Karpas-422 (cell line): Measurements from ENCODE around the gene MPI. TPM values are rescaled to one million over a fixed set of nuclear protein-coding genes. Genes with fewer than 3 reads are reported as not detected.

Source experiments
- DNase-seq: peaks from one replicate; pipeline ENCODE4 v3.0.0-alpha.2; 2015
- H2AFZ ChIP-seq: fragments of 200-600 bp; sonication (generic); 2 replicates; pipeline ENCODE4 v1.6.1; 2014; ENCODE audit warnings: antibody characterized with exemption, low read length, mixed read lengths
- H3K27ac ChIP-seq: fragments of 200-600 bp; sonication (generic); 2 replicates; pipeline ENCODE4 v1.5.1; 2014; ENCODE audit warnings: mild to moderate bottlenecking, low read length, moderate library complexity
- H3K27me3 ChIP-seq: fragments of 200-600 bp; sonication (generic); 2 replicates; pipeline ENCODE4 v1.6.1; 2014; ENCODE audit warnings: low read length, mixed read lengths
- H3K36me3 ChIP-seq: fragments of 200-600 bp; sonication (generic); 2 replicates; pipeline ENCODE4 v1.6.1; 2014; ENCODE audit warnings: low read length, mixed read lengths; ENCODE audit not compliant: insufficient read depth
- H3K4me1 ChIP-seq: fragments of 200-600 bp; sonication (generic); 2 replicates; pipeline ENCODE4 v1.6.1; 2014; ENCODE audit warnings: mild to moderate bottlenecking, low read length, mixed read lengths
- H3K4me2 ChIP-seq: fragments of 200-600 bp; sonication (generic); 2 replicates; pipeline ENCODE4 v1.6.1; 2014; ENCODE audit warnings: low read length, low read depth, mild to moderate bottlenecking; ENCODE audit not compliant: poor library complexity, severe bottlenecking
- H3K4me3 ChIP-seq: fragments of 200-600 bp; sonication (generic); 2 replicates; pipeline ENCODE4 v1.5.1; 2014; ENCODE audit warnings: mild to moderate bottlenecking, antibody characterized with exemption, low read length, mixed read lengths
- H3K79me2 ChIP-seq: fragments of 200-600 bp; sonication (generic); 2 replicates; pipeline ENCODE4 v1.6.1; 2014; ENCODE audit warnings: mild to moderate bottlenecking, low read length, mixed read lengths
- H3K9ac ChIP-seq: fragments of 200-600 bp; sonication (generic); 2 replicates; pipeline ENCODE4 v1.6.0; 2014; ENCODE audit warnings: low read length
- H3K9me2 ChIP-seq: fragments of 200-600 bp; sonication (generic), shearing (Covaris generic); replicated peaks from 2 replicates; pipeline ENCODE4 v1.6.0; 2014; ENCODE audit warnings: mild to moderate bottlenecking, low read length, moderate library complexity; ENCODE audit not compliant: insufficient read depth
- H3K9me3 ChIP-seq: fragments of 300-700, 200-600 bp; sonication (generic); 2 replicates; pipeline ENCODE4 v1.6.1; 2014; ENCODE audit warnings: low read length, mixed read lengths
- H4K20me1 ChIP-seq: fragments of 200-600 bp; sonication (generic); 2 replicates; pipeline ENCODE4 v1.6.1; 2014; ENCODE audit warnings: mild to moderate bottlenecking, antibody characterized with exemption, low read length, low read depth; ENCODE audit not compliant: insufficient read depth
- total RNA-seq: library from RNA; depleted of rRNA; stranded (reverse); fragments of >200 nt; shearing (Covaris generic); gene quantifications from 2 replicates; pipeline ENCODE4 v1.2.3, GENCODE V29; 2014; ENCODE audit warnings: low replicate concordance; rRNA removed

MPI gene
- 73.7 and 78.8 TPM in 2 replicates for total RNA-seq

- no peaks in the 10 kb centered on the region for H4K20me1 ChIP-seq
- H3K9ac ChIP-seq, result peak within 1 kb of the TSS; percentile 92
- H3K36me3 ChIP-seq, result peaks cover 6% of the 10 kb centered on the region; the same call in 1 of the 2 replicates
- peak within 1 kb of the TSS; percentile 66 for H2AFZ ChIP-seq
- H3K4me3 ChIP-seq, result peak within 1 kb of the TSS; percentile 91
- no peaks in the 10 kb centered on the region for H3K9me2 ChIP-seq
- peak within 1 kb of the TSS; percentile 91 for H3K4me2 ChIP-seq
- H3K9me3 ChIP-seq, result no peaks in the 10 kb centered on the region
- peaks cover 38% of the 10 kb centered on the region for H3K4me1 ChIP-seq
- H3K27me3 ChIP-seq, result no peaks in the 10 kb centered on the region
- DNase-seq, result peak; percentile 95
- H3K27ac ChIP-seq, result peak within 1 kb of the TSS; percentile 24; the same call in 1 of the 2 replicates
- H3K79me2 ChIP-seq, result peaks cover 14% of the 10 kb centered on the region
Measured at GRCh38 chr15:74889883-74890664, at the start of gene MPI. Gene MPI (plus strand): TSS chr15:74890042. CDS start chr15:74890074, 32 bp downstream.

GRCh38 chr15:74840851-74841775, 48.7 kb upstream of the MPI start:
- Histone ChIP-seq H3K27ac (peak overlapping the region; percentile 76), H3K79me2 (peaks cover 16% of the 10 kb centered on the region), H3K4me2 (peak overlapping the region; percentile 83), H2AFZ (no peak overlapping the region), H3K9ac (peak overlapping the region; percentile 98), H3K9me2 (no peaks in the 10 kb centered on the region), H3K36me3 (peaks cover 7% of the 10 kb centered on the region; the same call in 1 of the 2 replicates), H3K27me3 (no peaks in the 10 kb centered on the region), H3K4me1 (peaks cover 69% of the 10 kb centered on the region), H3K4me3 (peak overlapping the region; percentile 100; the same call in 1 of the 2 replicates), H4K20me1 (0 out of 2 replicates have a peak, but pooled peaks cover 7% of the 10 kb centered on the region), H3K9me3 (no peaks in the 10 kb centered on the region)
- peak; percentile 52 for DNase-seq

GRCh38 chr15:74841891-74842373, 47.9 kb upstream of the MPI start:
- peaks cover 7% of the 10 kb centered on the region; the same call in 1 of the 2 replicates for H3K36me3 ChIP-seq
- H2AFZ ChIP-seq, result no peak overlapping the region
- H3K4me2 ChIP-seq, result peak overlapping the region; percentile 83
- peak overlapping the region; percentile 98 for H3K9ac ChIP-seq
- peak overlapping the region; percentile 100 for H3K4me3 ChIP-seq
- H3K27me3 ChIP-seq, result no peaks in the 10 kb centered on the region
- no peaks in the 10 kb centered on the region for H3K9me2 ChIP-seq
- peak overlapping the region; percentile 76 for H3K27ac ChIP-seq
- DNase-seq, result no peak
- 0 out of 2 replicates have a peak, but pooled peaks cover 7% of the 10 kb centered on the region for H4K20me1 ChIP-seq
- peaks cover 16% of the 10 kb centered on the region for H3K79me2 ChIP-seq
- H3K4me1 ChIP-seq, result peaks cover 69% of the 10 kb centered on the region
- no peaks in the 10 kb centered on the region for H3K9me3 ChIP-seq

- Histone ChIP-seq H3K36me3 (peaks cover 7% of the 10 kb centered on the region; the same call in 1 of the 2 replicates), H3K9ac (peak within 1 kb of the TSS; percentile 98), H3K4me2 (peak within 1 kb of the TSS; percentile 83), H3K4me1 (peaks cover 69% of the 10 kb centered on the region), H3K9me2 (no peaks in the 10 kb centered on the region), H3K4me3 (peak within 1 kb of the TSS; percentile 100), H3K79me2 (peaks cover 16% of the 10 kb centered on the region), H4K20me1 (0 out of 2 replicates have a peak, but pooled peaks cover 7% of the 10 kb centered on the region), H3K9me3 (no peaks in the 10 kb centered on the region), H2AFZ (peak within 1 kb of the TSS; percentile 63; the same call in 1 of the 2 replicates), H3K27ac (peak within 1 kb of the TSS; percentile 85), H3K27me3 (no peaks in the 10 kb centered on the region)
- peak; percentile 97 for DNase-seq
Measured at GRCh38 chr15:74842581-74843444, 47.0 kb upstream of the MPI start, which contains the start of gene ULK3. Gene ULK3 (minus strand): TSS chr15:74843156. CDS start chr15:74843105, 51 bp downstream.

GRCh38 chr15:74843445-74843828, 46.4 kb upstream of the MPI start:
- Histone ChIP-seq H3K27me3 (no peaks in the 10 kb centered on the region), H3K27ac (peak overlapping the region; percentile 85), H3K36me3 (peaks cover 7% of the 10 kb centered on the region; the same call in 1 of the 2 replicates), H3K4me3 (peak overlapping the region; percentile 100), H3K9me2 (no peaks in the 10 kb centered on the region), H3K4me1 (peaks cover 66% of the 10 kb centered on the region), H4K20me1 (0 out of 2 replicates have a peak, but pooled peaks cover 7% of the 10 kb centered on the region), H3K9me3 (no peaks in the 10 kb centered on the region), H3K9ac (peak overlapping the region; percentile 98), H3K4me2 (peak overlapping the region; percentile 83), H2AFZ (no peak overlapping the region), H3K79me2 (peaks cover 16% of the 10 kb centered on the region)
- no peak for DNase-seq

- Histone ChIP-seq H3K27ac (peak overlapping the region; percentile 85), H3K4me1 (peaks cover 62% of the 10 kb centered on the region), H3K9me3 (no peaks in the 10 kb centered on the region)
Measured at GRCh38 chr15:74843891-74844299, 45.9 kb upstream of the MPI start.

More at GRCh38 chr15:74843891-74844299, 45.9 kb upstream of the MPI start:
- Histone ChIP-seq H3K4me2 (peak overlapping the region; percentile 83), H3K9ac (peak overlapping the region; percentile 98), H3K36me3 (peaks cover 7% of the 10 kb centered on the region; the same call in 1 of the 2 replicates), H4K20me1 (0 out of 2 replicates have a peak, but pooled peaks cover 7% of the 10 kb centered on the region), H2AFZ (no peak overlapping the region), H3K27me3 (no peaks in the 10 kb centered on the region), H3K9me2 (no peaks in the 10 kb centered on the region), H3K4me3 (peak overlapping the region; percentile 100), H3K79me2 (peaks cover 16% of the 10 kb centered on the region)
- no peak for DNase-seq
